HepG2 (cell line): ENCODE data around the gene PRKCE. TPM values are rescaled to one million over a fixed set of nuclear protein-coding genes. Genes with fewer than 3 reads are reported as not detected.
A peak's percentile ranks its signal among the peaks of the same experiment; 100 is the strongest.

ENCODE experiments used
- AHR ChIP-seq: IDR thresholded peaks from 2 replicates; pipeline ENCODE4 v1.6.1; 2018; ENCODE audit warnings: missing genetic modification reagents, missing compliant biosample characterization
- BCL6 ChIP-seq: IDR thresholded peaks from 2 replicates; pipeline ENCODE4 v1.6.1; 2016; ENCODE audit warnings: missing genetic modification reagents, missing compliant biosample characterization
- CEBPG ChIP-seq: IDR thresholded peaks from 2 replicates; pipeline ENCODE4 v1.6.1; 2016
- ERF ChIP-seq: IDR thresholded peaks from 2 replicates; pipeline ENCODE4 v1.6.1; 2018; ENCODE audit warnings: missing biosample characterization, missing genetic modification reagents
- HMGXB3 ChIP-seq: sonication (generic); formaldehyde crosslinking; IDR thresholded peaks from 2 replicates; pipeline ENCODE4 v1.4.0; 2020; ENCODE audit warnings: missing genetic modification reagents, borderline replicate concordance
- HNF1B ChIP-seq: sonication (generic); formaldehyde crosslinking; IDR thresholded peaks from 2 replicates; pipeline ENCODE4 v1.5.1; 2020; ENCODE audit warnings: mild to moderate bottlenecking, moderate library complexity, missing genetic modification reagents
- HOMEZ ChIP-seq: IDR thresholded peaks from 2 replicates; pipeline ENCODE4 v1.6.1; 2016; ENCODE audit warnings: low read depth
- SSRP1 ChIP-seq: IDR thresholded peaks from 2 replicates; pipeline ENCODE4 v1.6.1; 2016; ENCODE audit warnings: control low read depth
- YEATS4 ChIP-seq: sonication (generic); formaldehyde crosslinking; IDR thresholded peaks from 2 replicates; pipeline ENCODE4 v1.4.0; 2020; ENCODE audit warnings: missing genetic modification reagents, borderline replicate concordance
- ZGPAT ChIP-seq: IDR thresholded peaks from 2 replicates; pipeline ENCODE4 v1.6.1; 2016; ENCODE audit warnings: mild to moderate bottlenecking
- ZNF547 ChIP-seq: sonication (generic); formaldehyde crosslinking; IDR thresholded peaks from 2 replicates; pipeline ENCODE4 v1.5.1; 2020; ENCODE audit warnings: mild to moderate bottlenecking, missing genetic modification reagents
- ZXDC ChIP-seq: sonication (generic); formaldehyde crosslinking; IDR thresholded peaks from 2 replicates; pipeline ENCODE4 v1.5.0; 2020; ENCODE audit warnings: mild to moderate bottlenecking, missing genetic modification reagents
- polyA plus RNA-seq, 8 experiments: library from polyadenylated mRNA; depleted of rRNA in 3 of 8; stranded (reverse) in 7 of 8; unstranded in 1 of 8; fragments of >200 nt; fragmentation: Illumina TruSeq in 4 of 8; extraction: Trizol in 4 of 8; gene quantifications; 2 replicates each; pipeline versions ENCODE4 v1.2.1 to v1.2.3, GENCODE V29; 2011 to 2016; ENCODE audit warnings: low read depth in 4 of 8, missing spikeins in 1 of 8, mixed read lengths in 1 of 8; ENCODE audit not compliant: insufficient read depth in 1 of 8
- total RNA-seq, 5 experiments: library from RNA; depleted of rRNA; stranded (reverse); fragments of >200 nt; fragmentation: Illumina TruSeq; extraction: Trizol; gene quantifications; 2 replicates each; pipeline ENCODE4 v1.2.3, GENCODE V29; 2016; ENCODE audit warnings: low read depth in 1 of 5

PRKCE gene
- total and polyA plus RNA-seq, 2 of the 13 experiments (the other 11 are each of a cell fraction or from before 2014, with no cell fraction given): 1.0 to 3.9 TPM

GRCh38 chr2:45935791-45936622, 284.5 kb downstream of the PRKCE start (continued):
- 0 out of 2 replicates have a peak, but pooled peaks have one; percentile 63 for TF ChIP-seq HOMEZ (CRISPR knock-in tag)
- 0 out of 2 replicates have a peak, but pooled peaks have one; percentile 11 for TF ChIP-seq YEATS4 (CRISPR knock-in tag)
- 0 out of 2 replicates have a peak, but pooled peaks have one; percentile 14 for TF ChIP-seq AHR (CRISPR knock-in tag)
- peak; percentile 81; the same call in 1 of the 2 replicates for TF ChIP-seq ERF (CRISPR knock-in tag)
- TF ChIP-seq BCL6: peak; percentile 30; the same call in 1 of the 2 replicates
- peak; percentile 65; the same call in 1 of the 2 replicates for TF ChIP-seq SSRP1 (CRISPR knock-in tag)
- TF ChIP-seq HNF1B: 0 out of 2 replicates have a peak, but pooled peaks have one; percentile 48
- peak; percentile 68; the same call in 1 of the 2 replicates for TF ChIP-seq ZGPAT (CRISPR knock-in tag)
- TF ChIP-seq HMGXB3 (CRISPR knock-in tag): peak; percentile 46; the same call in 1 of the 2 replicates
- peak; percentile 53; the same call in 1 of the 2 replicates for TF ChIP-seq ZNF547 (CRISPR knock-in tag)
- no peak for TF ChIP-seq ZXDC (CRISPR knock-in tag)
- TF ChIP-seq CEBPG (CRISPR knock-in tag): 0 out of 2 replicates have a peak, but pooled peaks have one; percentile 5
